Astrocyte (in vitro differentiated cells and primary cell): ENCODE data around the gene CUEDC2.

ENCODE experiments used
- CTCF ChIP-seq: IDR thresholded peaks from 2 replicates; pipeline ENCODE4 v1.5.1; 2011; ENCODE audit warnings: low read depth, mild to moderate bottlenecking, inconsistent platforms, low read length, moderate library complexity; ENCODE audit not compliant: insufficient read depth
- EZH2 ChIP-seq: IDR thresholded peaks from 2 replicates; pipeline ENCODE4 v1.6.1; 2012; ENCODE audit warnings: mild to moderate bottlenecking, low read length, inconsistent platforms; ENCODE audit not compliant: insufficient read depth

DNA sequence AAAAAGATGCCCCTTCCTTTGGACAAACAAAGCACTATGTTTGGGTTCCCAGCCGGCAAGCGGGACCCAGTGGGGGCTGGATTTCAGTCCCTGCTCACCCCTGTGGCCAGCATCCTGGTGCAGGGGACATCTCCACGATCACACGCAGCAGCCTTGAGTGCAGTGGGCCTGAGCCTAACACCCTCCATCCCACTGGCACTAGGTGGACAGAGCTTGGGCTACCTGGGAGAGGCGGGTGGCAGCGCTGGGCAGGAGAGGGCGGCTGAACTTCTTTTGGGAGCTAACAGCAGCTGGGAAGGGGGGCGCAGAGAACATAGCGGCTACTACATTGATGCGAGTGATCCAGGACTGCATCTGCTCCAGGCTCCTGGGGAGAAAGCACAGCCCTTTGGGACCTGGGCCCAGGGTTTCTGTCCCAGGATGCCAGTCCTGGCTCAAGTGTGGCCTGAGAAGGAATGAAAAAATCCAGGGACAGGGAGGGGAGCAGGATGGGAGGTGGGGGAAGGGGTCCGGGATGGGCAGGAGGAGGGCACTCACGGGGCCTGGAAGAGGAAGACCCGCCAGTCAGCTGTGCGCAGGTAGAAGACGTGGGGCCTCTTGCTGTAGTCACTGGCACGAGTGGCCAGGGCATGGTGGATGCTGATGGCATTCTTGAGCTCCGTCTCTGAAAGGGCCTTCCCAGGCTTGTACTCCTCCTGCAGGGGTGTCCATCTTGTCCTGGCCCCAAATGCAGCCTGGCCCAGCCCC is 27.8 kb downstream of the CUEDC2 start:
- TF ChIP-seq CTCF (no peak), EZH2 (no peak)
